ENCODE measurements around the gene HHIPL1. TPM values are rescaled to one million over a fixed set of nuclear protein-coding genes. Genes with fewer than 3 reads are reported as not detected.

The HHIPL1 gene
- total RNA-seq, 1 experiment from 2014 or later: 2.1 TPM

- DNase-seq (ENCODE audit: low read depth, low spot score) (no peak), ATAC-seq (no peak)
- H3K4me1 ChIP-seq (ENCODE audit: control insufficient read depth, insufficient read depth, low read length): no peaks in the 10 kb centered on the region; the same call in 1 of the 2 replicates
- H3K4me3 ChIP-seq (ENCODE audit: low read depth in 2 of 2, low read length in 2 of 2): no peak overlapping the region
- no peaks in the 10 kb centered on the region for H3K36me3 ChIP-seq (ENCODE audit: control insufficient read depth, insufficient read depth, low read length)
- ChIA-PET CTCF (no interaction called here), POLR2A (no interaction called here)
- no peak overlapping the region for H3K27ac ChIP-seq (ENCODE audit: low read length)
- in situ Hi-C loops (cut with HindIII; ENCODE audit: low pct_unique_long_range_greater_than_20kb, low sequenced_read_pairs): no loop called here
- intact Hi-C loops (cut with micrococcal nuclease; ENCODE audit: unreplicated experiment): no loop called here
- TF ChIP-seq SIN3A (IDR thresholded peaks at IDR 0.05; ENCODE audit: borderline replicate concordance, insufficient read depth, low read depth, low read length): no peak
- TF ChIP-seq TCF7L2 (IDR thresholded peaks at IDR 0.05; ENCODE audit: low read depth, low read length): no peak
- no peak for TF ChIP-seq CTCF (IDR thresholded peaks at IDR 0.05)
- TF ChIP-seq, protein P1, sequence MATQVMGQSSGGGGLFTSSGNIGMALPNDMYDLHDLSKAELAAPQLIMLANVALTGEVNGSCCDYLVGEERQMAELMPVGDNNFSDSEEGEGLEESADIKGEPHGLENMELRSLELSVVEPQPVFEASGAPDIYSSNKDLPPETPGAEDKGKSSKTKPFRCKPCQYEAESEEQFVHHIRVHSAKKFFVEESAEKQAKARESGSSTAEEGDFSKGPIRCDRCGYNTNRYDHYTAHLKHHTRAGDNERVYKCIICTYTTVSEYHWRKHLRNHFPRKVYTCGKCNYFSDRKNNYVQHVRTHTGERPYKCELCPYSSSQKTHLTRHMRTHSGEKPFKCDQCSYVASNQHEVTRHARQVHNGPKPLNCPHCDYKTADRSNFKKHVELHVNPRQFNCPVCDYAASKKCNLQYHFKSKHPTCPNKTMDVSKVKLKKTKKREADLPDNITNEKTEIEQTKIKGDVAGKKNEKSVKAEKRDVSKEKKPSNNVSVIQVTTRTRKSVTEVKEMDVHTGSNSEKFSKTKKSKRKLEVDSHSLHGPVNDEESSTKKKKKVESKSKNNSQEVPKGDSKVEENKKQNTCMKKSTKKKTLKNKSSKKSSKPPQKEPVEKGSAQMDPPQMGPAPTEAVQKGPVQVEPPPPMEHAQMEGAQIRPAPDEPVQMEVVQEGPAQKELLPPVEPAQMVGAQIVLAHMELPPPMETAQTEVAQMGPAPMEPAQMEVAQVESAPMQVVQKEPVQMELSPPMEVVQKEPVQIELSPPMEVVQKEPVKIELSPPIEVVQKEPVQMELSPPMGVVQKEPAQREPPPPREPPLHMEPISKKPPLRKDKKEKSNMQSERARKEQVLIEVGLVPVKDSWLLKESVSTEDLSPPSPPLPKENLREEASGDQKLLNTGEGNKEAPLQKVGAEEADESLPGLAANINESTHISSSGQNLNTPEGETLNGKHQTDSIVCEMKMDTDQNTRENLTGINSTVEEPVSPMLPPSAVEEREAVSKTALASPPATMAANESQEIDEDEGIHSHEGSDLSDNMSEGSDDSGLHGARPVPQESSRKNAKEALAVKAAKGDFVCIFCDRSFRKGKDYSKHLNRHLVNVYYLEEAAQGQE (IDR thresholded peaks at IDR 0.05; ENCODE audit: insufficient read depth in 1 of 2, low read depth in 2 of 2, low read length in 1 of 2): no peak
- TF ChIP-seq POLR2AphosphoS5 (IDR thresholded peaks at IDR 0.05; ENCODE audit: low read depth, low read length): no peak
- H3K27me3 ChIP-seq (ENCODE audit: control insufficient read depth, insufficient read depth, low read length): no peaks in the 10 kb centered on the region
- no peaks in the 10 kb centered on the region for H3K9me3 ChIP-seq (ENCODE audit: control insufficient read depth, insufficient read depth, low read depth, low read length)
- BruUV-seq (replicated peaks): no TSS peak
Observed at GRCh38 chr14:99621948-99622347, 23.0 kb upstream of the HHIPL1 start.

GRCh38 chr14:99624024-99624423 is 20.9 kb upstream of the HHIPL1 start:
- Histone ChIP-seq H3K4me1 (ENCODE audit: control insufficient read depth, insufficient read depth, low read length) (peaks cover 5% of the 10 kb centered on the region), H3K36me3 (ENCODE audit: control insufficient read depth, insufficient read depth, low read length) (no peaks in the 10 kb centered on the region), H3K4me3 (ENCODE audit: low read depth in 2 of 2, low read length in 2 of 2) (no peak overlapping the region), H3K27me3 (ENCODE audit: control insufficient read depth, insufficient read depth, low read length) (no peaks in the 10 kb centered on the region), H3K9me3 (ENCODE audit: control insufficient read depth, insufficient read depth, low read depth, low read length) (no peaks in the 10 kb centered on the region), H3K27ac (ENCODE audit: low read length) (no peak overlapping the region)
- no peak for TF ChIP-seq CTCF (IDR thresholded peaks at IDR 0.05)
- no peak for TF ChIP-seq POLR2AphosphoS5 (IDR thresholded peaks at IDR 0.05; ENCODE audit: low read depth, low read length)
- no peak for TF ChIP-seq SIN3A (IDR thresholded peaks at IDR 0.05; ENCODE audit: borderline replicate concordance, insufficient read depth, low read depth, low read length)
- TF ChIP-seq TCF7L2 (IDR thresholded peaks at IDR 0.05; ENCODE audit: low read depth, low read length): no peak
- intact Hi-C loops (cut with micrococcal nuclease; ENCODE audit: unreplicated experiment) (no loop called here), in situ Hi-C loops (cut with HindIII; ENCODE audit: low pct_unique_long_range_greater_than_20kb, low sequenced_read_pairs) (no loop called here)
- no TSS peak for BruUV-seq (replicated peaks)
- POLR2A ChIA-PET: interaction anchor here (0.5 kb wide), 1 partner anchor 233 kb away, joined by 3 read pairs; no protein-coding TSS in a partner anchor
- ATAC-seq: no peak
- CTCF ChIA-PET: interaction anchor here (0.7 kb wide), 1 partner anchor 10 kb away, joined by 3 read pairs; no protein-coding TSS in a partner anchor
- no peak for DNase-seq (ENCODE audit: low read depth, low spot score)
